Caco-2 (cell line): ENCODE results near the gene GALNT11. TPM values are rescaled to one million over a fixed set of nuclear protein-coding genes. Genes with fewer than 3 reads are reported as not detected.

ENCODE experiments used
- BruUV-seq: library from RNA; stranded (reverse); fragments of 400-500 nt; replicated peaks from 2 replicates; lab custom pipeline; 2021; lab: Mats Ljungman, UMichigan
- CTCF ChIA-PET: fragments of 300-600 bp; sonication (Branson Sonifier 250); formaldehyde crosslinking; loops from one replicate; lab custom pipeline; 2022; ENCODE audit warnings: antibody characterized with exemption; lab: Charles Lee
- POLR2A ChIA-PET: fragments of 300-600 bp; sonication (Branson Sonifier 250); formaldehyde crosslinking; loops from one replicate; lab custom pipeline; 2022; ENCODE audit warnings: antibody characterized with exemption; lab: Charles Lee
- DNase-seq, 2 experiments: peaks; one replicate each; pipeline versions ENCODE4 v3.0.0 to v3.0.0-alpha.2; 2020 to 2022
- H3K27me3 ChIP-seq: replicated peaks from 2 replicates; pipeline ENCODE4 v1.6.0; 2011; ENCODE audit warnings: low read length; ENCODE audit not compliant: control insufficient read depth, insufficient read depth
- H3K36me3 ChIP-seq: 2 replicates; pipeline ENCODE4 v1.5.1; 2011; ENCODE audit warnings: low read length; ENCODE audit not compliant: control insufficient read depth, insufficient read depth
- H3K4me1 ChIP-seq: fragments of 250-450 bp; sonication (Bioruptor Pico); 2 replicates; pipeline ENCODE4 v1.5.1; 2020; ENCODE audit warnings: mild to moderate bottlenecking
- H3K4me3 ChIP-seq: 2 replicates; pipeline ENCODE4 v1.5.1; 2011; ENCODE audit warnings: low read depth, mild to moderate bottlenecking, control low read depth, low read length
- H3K9me3 ChIP-seq: fragments of 250-450 bp; sonication (Bioruptor Pico); 2 replicates; pipeline ENCODE4 v1.5.1; 2020; ENCODE audit warnings: mild to moderate bottlenecking, moderate library complexity
- H3K27ac Mint-ChIP-seq: one replicate; pipeline ENCODE4 v1.8.0; 2022; ENCODE audit warnings: mixed read lengths; ENCODE audit not compliant: unreplicated experiment
- H3K27me3 Mint-ChIP-seq: one replicate; pipeline ENCODE4 v1.8.0; 2022; ENCODE audit warnings: mixed read lengths; ENCODE audit not compliant: insufficient read depth, unreplicated experiment
- H3K36me3 Mint-ChIP-seq: one replicate; pipeline ENCODE4 v1.8.0; 2022; ENCODE audit warnings: mild to moderate bottlenecking, mixed read lengths; ENCODE audit not compliant: insufficient read depth, unreplicated experiment
- H3K4me1 Mint-ChIP-seq: one replicate; pipeline ENCODE4 v1.8.0; 2022; ENCODE audit warnings: low read depth, mixed read lengths; ENCODE audit not compliant: unreplicated experiment
- H3K4me3 Mint-ChIP-seq: one replicate; pipeline ENCODE4 v1.8.0; 2022; ENCODE audit warnings: mild to moderate bottlenecking, moderate library complexity, mixed read lengths; ENCODE audit not compliant: unreplicated experiment
- H3K9me3 Mint-ChIP-seq: one replicate; pipeline ENCODE4 v1.8.0; 2022; ENCODE audit warnings: mixed read lengths; ENCODE audit not compliant: unreplicated experiment
- intact Hi-C: fragments of 100-400 bp; cut with micrococcal nuclease; formaldehyde crosslinking; loops from one replicate; pipeline ENCODE4 v1.10.0; 2022; ENCODE audit not compliant: unreplicated experiment
- total RNA-seq: library from RNA; stranded (reverse); gene quantifications from 2 replicates; pipeline ENCODE4 v1.2.3, GENCODE V29; 2022
- TF ChIP-seq, protein P1 (sequence below), 2 experiments: fragments of 200-600 bp in 1 of 2; IDR thresholded peaks; 1 replicate in 1 of 2; 2 replicates in 1 of 2; pipeline versions ENCODE4 v1.5.1 to v1.8.0; 2011 to 2022; ENCODE audit warnings: antibody characterized with exemption in 1 of 2, control low read depth in 1 of 2, inconsistent platforms in 1 of 2, low read depth in 1 of 2, low read length in 1 of 2, mild to moderate bottlenecking in 1 of 2, moderate library complexity in 1 of 2; ENCODE audit not compliant: insufficient read depth in 1 of 2, severe bottlenecking in 1 of 2, unreplicated experiment in 1 of 2

Gene GALNT11
- total RNA-seq, 1 experiment from 2014 or later, result 34.9 TPM

DNA sequence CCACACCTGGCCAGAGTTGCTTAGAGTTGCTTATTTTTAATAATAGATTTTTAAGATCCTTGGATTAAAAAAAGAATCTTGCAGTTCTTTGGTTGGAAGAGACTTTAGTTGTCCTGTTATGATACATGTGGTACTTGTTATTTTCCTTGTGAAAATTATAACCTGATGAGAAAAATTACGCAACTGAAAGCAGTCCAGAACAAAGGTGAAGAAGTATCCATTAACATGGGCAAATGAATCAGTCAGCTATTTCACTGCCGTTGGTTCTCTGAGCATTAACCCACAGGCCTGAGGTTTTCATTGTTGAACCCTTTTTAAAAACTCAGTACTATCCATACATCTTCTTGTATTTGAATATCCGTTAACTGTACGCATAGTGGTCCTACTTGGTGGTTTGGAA is 68.2 kb downstream of the GALNT11 start:
- Histone ChIP-seq H3K9me3 (peaks cover 3% of the 10 kb centered on the region), H3K4me3 (no peak overlapping the region), H3K27me3 (no peaks in the 10 kb centered on the region), H3K4me1 (peaks cover 16% of the 10 kb centered on the region; the same call in 1 of the 2 replicates), H3K36me3 (no peaks in the 10 kb centered on the region; the same call in 1 of the 2 replicates)
- Mint-ChIP-seq H3K4me1 (peaks cover 7% of the 10 kb centered on the region), H3K36me3 (peaks cover 11% of the 10 kb centered on the region), H3K27me3 (no peaks in the 10 kb centered on the region), H3K27ac (no peak overlapping the region), H3K4me3 (no peak overlapping the region), H3K9me3 (no peaks in the 10 kb centered on the region)
- no TSS peak for BruUV-seq
- intact Hi-C loops, result no loop called here
- CTCF ChIA-PET, result no interaction called here
- POLR2A ChIA-PET, result no interaction called here
- TF ChIP-seq, protein P1, sequence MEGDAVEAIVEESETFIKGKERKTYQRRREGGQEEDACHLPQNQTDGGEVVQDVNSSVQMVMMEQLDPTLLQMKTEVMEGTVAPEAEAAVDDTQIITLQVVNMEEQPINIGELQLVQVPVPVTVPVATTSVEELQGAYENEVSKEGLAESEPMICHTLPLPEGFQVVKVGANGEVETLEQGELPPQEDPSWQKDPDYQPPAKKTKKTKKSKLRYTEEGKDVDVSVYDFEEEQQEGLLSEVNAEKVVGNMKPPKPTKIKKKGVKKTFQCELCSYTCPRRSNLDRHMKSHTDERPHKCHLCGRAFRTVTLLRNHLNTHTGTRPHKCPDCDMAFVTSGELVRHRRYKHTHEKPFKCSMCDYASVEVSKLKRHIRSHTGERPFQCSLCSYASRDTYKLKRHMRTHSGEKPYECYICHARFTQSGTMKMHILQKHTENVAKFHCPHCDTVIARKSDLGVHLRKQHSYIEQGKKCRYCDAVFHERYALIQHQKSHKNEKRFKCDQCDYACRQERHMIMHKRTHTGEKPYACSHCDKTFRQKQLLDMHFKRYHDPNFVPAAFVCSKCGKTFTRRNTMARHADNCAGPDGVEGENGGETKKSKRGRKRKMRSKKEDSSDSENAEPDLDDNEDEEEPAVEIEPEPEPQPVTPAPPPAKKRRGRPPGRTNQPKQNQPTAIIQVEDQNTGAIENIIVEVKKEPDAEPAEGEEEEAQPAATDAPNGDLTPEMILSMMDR (IDR thresholded peaks at IDR 0.05; ENCODE audit: insufficient read depth in 1 of 2, low read depth in 1 of 2, low read length in 1 of 2, severe bottlenecking in 1 of 2, unreplicated experiment in 1 of 2), result no peak
- no peak for DNase-seq

DNA sequence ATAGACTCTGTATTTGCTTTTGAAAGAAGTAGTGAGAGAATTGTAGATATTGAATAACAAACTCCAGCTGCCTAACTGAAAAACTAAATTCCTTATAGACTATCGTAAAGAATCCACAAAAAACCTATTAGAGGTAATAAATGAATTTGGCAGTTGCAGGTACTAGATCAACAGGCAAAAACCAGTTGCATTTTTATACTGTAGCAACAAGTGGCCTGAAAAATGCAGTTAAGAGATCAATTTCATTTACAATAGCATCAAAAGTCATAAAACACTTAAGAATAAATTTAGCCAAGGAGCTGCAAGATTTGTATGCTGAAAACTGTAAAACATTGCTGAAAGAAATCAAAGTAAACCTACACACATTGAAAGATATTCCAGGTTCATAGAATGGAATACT is 70.3 kb downstream of the GALNT11 start:
- H3K27me3 Mint-ChIP-seq, result no peaks in the 10 kb centered on the region
- peaks cover 9% of the 10 kb centered on the region for H3K4me1 Mint-ChIP-seq
- Histone ChIP-seq H3K4me1 (peaks cover 24% of the 10 kb centered on the region), H3K27me3 (no peaks in the 10 kb centered on the region), H3K4me3 (no peak overlapping the region), H3K36me3 (no peaks in the 10 kb centered on the region; the same call in 1 of the 2 replicates), H3K9me3 (no peaks in the 10 kb centered on the region)
- H3K4me3 Mint-ChIP-seq, result no peak overlapping the region
- no peaks in the 10 kb centered on the region for H3K9me3 Mint-ChIP-seq
- BruUV-seq, result no TSS peak
- ChIA-PET CTCF (no interaction called here), POLR2A (no interaction called here)
- intact Hi-C loops, result no loop called here
- no peak for DNase-seq
- peaks cover 12% of the 10 kb centered on the region for H3K36me3 Mint-ChIP-seq
- no peak overlapping the region for H3K27ac Mint-ChIP-seq
- TF ChIP-seq, protein P1 (IDR thresholded peaks at IDR 0.05; ENCODE audit: insufficient read depth in 1 of 2, low read depth in 1 of 2, low read length in 1 of 2, severe bottlenecking in 1 of 2, unreplicated experiment in 1 of 2), result no peak

DNA sequence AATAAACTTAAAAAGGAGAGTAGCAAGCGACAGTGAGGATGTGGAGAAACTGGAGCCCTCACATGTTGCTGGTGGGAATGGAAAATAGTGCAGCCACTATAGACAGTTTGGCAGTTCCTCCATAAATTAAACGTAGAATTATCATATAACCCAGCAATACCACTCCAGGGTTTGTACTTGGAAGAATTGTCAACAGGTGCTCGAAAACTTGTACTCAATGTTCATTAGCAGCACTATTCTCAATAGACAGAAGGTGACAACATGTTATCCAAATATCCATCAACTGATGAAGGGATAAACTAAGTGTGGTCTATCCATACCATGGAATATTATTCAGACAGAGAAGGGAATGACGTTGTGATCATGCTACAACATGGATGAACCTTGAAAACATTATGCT is 71.9 kb downstream of the GALNT11 start:
- no peaks in the 10 kb centered on the region for H3K36me3 ChIP-seq
- ChIA-PET POLR2A (no interaction called here), CTCF (no interaction called here)
- H3K27me3 ChIP-seq, result no peaks in the 10 kb centered on the region
- H3K4me1 Mint-ChIP-seq, result peaks cover 17% of the 10 kb centered on the region
- H3K4me3 ChIP-seq, result no peak overlapping the region
- peaks cover 12% of the 10 kb centered on the region for H3K36me3 Mint-ChIP-seq
- no peaks in the 10 kb centered on the region for H3K9me3 Mint-ChIP-seq
- H3K27ac Mint-ChIP-seq, result no peak overlapping the region
- no peaks in the 10 kb centered on the region for H3K9me3 ChIP-seq
- no peak for DNase-seq
- no peaks in the 10 kb centered on the region for H3K27me3 Mint-ChIP-seq
- intact Hi-C loops, result no loop called here
- TF ChIP-seq, protein P1 (IDR thresholded peaks at IDR 0.05; ENCODE audit: insufficient read depth in 1 of 2, low read depth in 1 of 2, low read length in 1 of 2, severe bottlenecking in 1 of 2, unreplicated experiment in 1 of 2), result no peak
- H3K4me3 Mint-ChIP-seq, result no peak overlapping the region
- no TSS peak for BruUV-seq
- peaks cover 27% of the 10 kb centered on the region for H3K4me1 ChIP-seq
